GM18868 (cell line): ENCODE measurements around the gene WDR37.
"Not testable (repeated sequence)": the region's sequence is repeated elsewhere in the genome, so short reads cannot be mapped to it uniquely, and the experiment has no call there.

ENCODE experiments used
- ATAC-seq: cut with Tn5 transposase; IDR thresholded peaks from one replicate; pipeline ENCODE4 v1.9.1; 2021; ENCODE audit warnings: mild to moderate bottlenecking, moderate library complexity; ENCODE audit not compliant: unreplicated experiment

The WDR37 gene

GRCh38 chr10:1151076-1152033, 95.2 kb downstream of the WDR37 start:
- no peak for ATAC-seq

GRCh38 chr10:1152386-1153250, 96.4 kb downstream of the WDR37 start:
- no peak for ATAC-seq

- no peak for ATAC-seq
Measured at GRCh38 chr10:1153251-1153763, 97.1 kb downstream of the WDR37 start.

GRCh38 chr10:1153805-1154351, 97.7 kb downstream of the WDR37 start:
- ATAC-seq: no peak

- no peak for ATAC-seq
Measured at GRCh38 chr10:1154531-1155295, 98.5 kb downstream of the WDR37 start.

- ATAC-seq: no peak
Measured at GRCh38 chr10:1155791-1156615, 99.8 kb downstream of the WDR37 start.

GRCh38 chr10:1156616-1156886, 100.4 kb downstream of the WDR37 start:
- no peak for ATAC-seq

- no peak for ATAC-seq
Measured at GRCh38 chr10:1156921-1157614, 100.9 kb downstream of the WDR37 start.

GRCh38 chr10:1157615-1157933, 101.4 kb downstream of the WDR37 start:
- no peak for ATAC-seq

- ATAC-seq: no peak
Measured at GRCh38 chr10:1158066-1158465, 101.9 kb downstream of the WDR37 start.

- ATAC-seq: not testable (repeated sequence)
Measured at GRCh38 chr10:1158536-1158935, 102.4 kb downstream of the WDR37 start.

GRCh38 chr10:1159131-1160061, 103.2 kb downstream of the WDR37 start:
- ATAC-seq: no peak

GRCh38 chr10:1160561-1161314, 104.6 kb downstream of the WDR37 start:
- no peak for ATAC-seq

- not testable (repeated sequence) for ATAC-seq
Measured at GRCh38 chr10:1161315-1161673, 105.1 kb downstream of the WDR37 start.

GRCh38 chr10:1162481-1163203, 106.5 kb downstream of the WDR37 start:
- ATAC-seq: no peak

GRCh38 chr10:1163204-1163660, 107.0 kb downstream of the WDR37 start:
- no peak for ATAC-seq

- ATAC-seq: no peak
Measured at GRCh38 chr10:1163831-1164230, 107.6 kb downstream of the WDR37 start.
